Tibial artery (tissue), 4 donors: ENCODE data around the gene ATXN7L1.

Experiments used
- DNase-seq, 2 donors: peaks; one replicate each; pipeline ENCODE4 v3.0.0-alpha.2; 2019
- H3K27ac ChIP-seq, 2 donors: fragments of 200-600 bp; sonication (generic) in 1 of 2; 1 replicate in 1 of 2; 2 replicates in 1 of 2; pipeline ENCODE4 v1.5.1; 2018 to 2019; ENCODE audit warnings: mild to moderate bottlenecking in 1 of 2
- H3K27me3 ChIP-seq, 2 donors: fragments of 200-600 bp; sonication (generic) in 1 of 2; one replicate each; pipeline versions ENCODE4 v1.5.1 to v1.6.0; 2016 to 2019
- H3K36me3 ChIP-seq, 3 donors: fragments of 200-600 bp; sonication (generic) in 2 of 3; one replicate each; pipeline ENCODE4 v1.5.1; 2016 to 2019; ENCODE audit warnings: mild to moderate bottlenecking in 2 of 3
- H3K4me1 ChIP-seq, 4 donors: fragments of 200-600 bp; sonication (generic) in 2 of 4; 1 replicate in 3 of 4; 2 replicates in 1 of 4; pipeline ENCODE4 v1.5.1; 2016 to 2019
- H3K4me3 ChIP-seq, 2 donors: fragments of 200-600 bp; sonication (generic) in 1 of 2; 1 replicate in 1 of 2; 2 replicates in 1 of 2; pipeline ENCODE4 v1.5.1; 2018 to 2019; ENCODE audit warnings: mild to moderate bottlenecking in 2 of 2
- H3K9me3 ChIP-seq, 3 donors: fragments of 200-600 bp; sonication (generic) in 1 of 3; one replicate each; pipeline ENCODE4 v1.5.1; 2016 to 2019
- intact Hi-C: fragments of 100-400 bp; cut with DNase I; formaldehyde crosslinking; loops from one replicate; pipeline ENCODE4 v1.15.0; 2023; ENCODE audit warnings: low total_unique reads
- TF ChIP-seq, protein P1 (sequence below), 2 experiments: fragments of 200-600 bp in 1 of 2; fragments of 450-650 bp in 1 of 2; IDR thresholded peaks; one replicate each; pipeline ENCODE4 v1.5.1; 2017 to 2019; ENCODE audit warnings: antibody characterized with exemption in 2 of 2, mild to moderate bottlenecking in 1 of 2, moderate library complexity in 1 of 2

ATXN7L1 gene

DNA sequence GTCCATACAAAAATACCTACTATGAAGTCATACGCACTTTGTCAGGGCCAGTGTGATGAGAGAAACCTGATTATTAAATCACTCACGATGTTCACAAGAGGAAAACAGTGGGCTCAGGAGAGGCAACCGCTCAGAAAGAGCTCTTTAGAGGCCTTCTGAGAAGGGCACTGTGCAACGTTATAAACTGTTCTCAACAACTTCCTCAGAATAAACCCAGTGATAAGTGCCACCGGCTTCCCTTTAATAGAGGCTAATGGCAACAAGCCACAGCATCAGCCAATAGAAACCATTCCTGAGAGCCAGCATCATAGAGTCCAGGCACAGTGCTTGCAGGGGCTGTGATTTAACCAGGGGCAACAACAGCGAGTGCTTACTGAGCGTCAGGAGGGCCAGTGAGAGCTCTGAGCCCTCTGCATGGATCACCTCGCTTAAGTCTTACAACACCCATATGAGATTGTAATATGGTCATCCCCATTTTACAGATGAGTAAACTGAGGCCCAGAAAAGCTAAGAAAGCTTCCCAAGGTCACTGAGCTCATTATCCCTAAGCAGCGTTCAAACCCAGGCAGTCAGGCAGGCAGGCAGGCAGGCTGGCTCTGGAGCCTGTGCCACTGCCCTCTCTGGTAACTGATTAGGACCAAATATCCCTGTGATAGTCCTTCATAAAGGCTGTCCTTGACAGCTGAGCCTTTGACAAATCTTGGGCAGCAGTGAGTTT, 30.9 kb upstream of the ATXN7L1 start:
- no peak overlapping the region for H3K4me3 ChIP-seq
- no peaks in the 10 kb centered on the region for H3K27me3 ChIP-seq
- H3K9me3 ChIP-seq, result no peaks in the 10 kb centered on the region
- intact Hi-C loops, result no loop called here
- peaks cover 7 to 16% (median 14%) of the 10 kb centered on the region in 3 donors for H3K36me3 ChIP-seq
- TF ChIP-seq, protein P1, sequence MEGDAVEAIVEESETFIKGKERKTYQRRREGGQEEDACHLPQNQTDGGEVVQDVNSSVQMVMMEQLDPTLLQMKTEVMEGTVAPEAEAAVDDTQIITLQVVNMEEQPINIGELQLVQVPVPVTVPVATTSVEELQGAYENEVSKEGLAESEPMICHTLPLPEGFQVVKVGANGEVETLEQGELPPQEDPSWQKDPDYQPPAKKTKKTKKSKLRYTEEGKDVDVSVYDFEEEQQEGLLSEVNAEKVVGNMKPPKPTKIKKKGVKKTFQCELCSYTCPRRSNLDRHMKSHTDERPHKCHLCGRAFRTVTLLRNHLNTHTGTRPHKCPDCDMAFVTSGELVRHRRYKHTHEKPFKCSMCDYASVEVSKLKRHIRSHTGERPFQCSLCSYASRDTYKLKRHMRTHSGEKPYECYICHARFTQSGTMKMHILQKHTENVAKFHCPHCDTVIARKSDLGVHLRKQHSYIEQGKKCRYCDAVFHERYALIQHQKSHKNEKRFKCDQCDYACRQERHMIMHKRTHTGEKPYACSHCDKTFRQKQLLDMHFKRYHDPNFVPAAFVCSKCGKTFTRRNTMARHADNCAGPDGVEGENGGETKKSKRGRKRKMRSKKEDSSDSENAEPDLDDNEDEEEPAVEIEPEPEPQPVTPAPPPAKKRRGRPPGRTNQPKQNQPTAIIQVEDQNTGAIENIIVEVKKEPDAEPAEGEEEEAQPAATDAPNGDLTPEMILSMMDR (IDR thresholded peaks at IDR 0.05), result no peak
- no peak overlapping the region for H3K27ac ChIP-seq
- H3K4me1 ChIP-seq, result no peaks in the 10 kb centered on the region
- DNase-seq, result no peak

DNA sequence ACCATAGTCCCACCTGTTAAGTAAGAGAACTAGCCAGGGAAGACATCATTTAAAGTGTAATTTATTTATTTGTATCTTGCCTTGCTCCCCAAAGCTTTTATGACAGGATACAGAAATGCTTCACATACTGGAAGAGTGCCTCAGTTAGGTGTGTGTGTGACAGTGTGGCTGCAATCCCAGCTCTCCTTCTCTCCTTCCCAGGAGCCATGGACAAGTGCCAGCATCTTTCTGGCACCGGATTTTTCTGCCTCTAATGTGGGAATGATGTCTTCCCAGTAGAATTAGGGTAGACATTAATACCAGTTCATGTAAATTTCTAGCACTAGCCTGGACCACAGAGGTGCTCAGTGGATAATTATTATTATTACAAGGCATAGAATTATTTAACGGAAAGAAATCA, 30.3 kb upstream of the ATXN7L1 start:
- TF ChIP-seq, protein P1 (IDR thresholded peaks at IDR 0.05), result no peak
- H3K4me1 ChIP-seq, result no peaks in the 10 kb centered on the region
- no peak for DNase-seq
- intact Hi-C loops, result no loop called here
- H3K27me3 ChIP-seq, result no peaks in the 10 kb centered on the region
- no peak overlapping the region for H3K27ac ChIP-seq
- no peaks in the 10 kb centered on the region for H3K9me3 ChIP-seq
- peaks cover 7 to 14% (median 10%) of the 10 kb centered on the region in 3 donors for H3K36me3 ChIP-seq
- no peak overlapping the region for H3K4me3 ChIP-seq

DNA sequence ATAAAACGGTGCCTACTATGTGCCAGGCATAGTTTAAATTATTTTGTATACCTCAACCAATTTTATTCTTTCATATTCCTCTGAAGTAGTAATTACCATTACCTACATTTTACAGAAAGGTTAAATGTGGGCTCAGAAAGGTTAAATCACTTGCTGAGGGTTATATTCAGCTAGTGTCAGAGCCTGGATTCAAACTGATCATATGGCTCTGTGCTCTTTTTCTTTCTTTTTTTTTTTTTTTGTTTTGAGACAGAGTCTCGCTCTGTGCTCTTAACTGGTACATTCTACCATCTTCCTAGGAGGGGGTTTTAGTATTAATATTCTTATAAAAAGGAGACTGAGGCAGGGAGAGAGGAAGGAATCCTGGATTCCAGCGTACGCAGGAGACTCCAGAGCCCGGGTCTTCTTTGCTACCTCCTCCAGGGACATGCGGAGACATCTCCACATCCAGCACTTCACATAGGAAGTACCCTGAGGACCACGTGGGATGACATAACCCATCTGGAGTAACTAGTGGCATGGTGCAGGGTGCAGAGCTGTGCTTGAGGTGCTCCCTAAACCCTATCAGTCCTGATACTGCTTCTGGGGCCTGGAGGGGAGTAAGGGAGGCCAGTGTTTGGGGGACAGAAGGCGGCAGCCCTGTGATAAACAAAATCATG, 29.6 kb upstream of the ATXN7L1 start:
- Histone ChIP-seq H3K4me3 (no peak overlapping the region), H3K27me3 (no peaks in the 10 kb centered on the region), H3K9me3 (no peaks in the 10 kb centered on the region), H3K4me1 (no peaks in the 10 kb centered on the region), H3K36me3 (peaks cover 4 to 8% (median 8%) of the 10 kb centered on the region in 3 donors), H3K27ac (no peak overlapping the region)
- no peak for DNase-seq
- intact Hi-C loops, result no loop called here
- TF ChIP-seq, protein P1 (IDR thresholded peaks at IDR 0.05), result no peak

- TF ChIP-seq, protein P1 (IDR thresholded peaks at IDR 0.05), result no peak
Measured at GRCh38 chr7:105905209-105905909, 29.0 kb upstream of the ATXN7L1 start.

GRCh38 chr7:105904064-105904463, 27.7 kb upstream of the ATXN7L1 start:
- Histone ChIP-seq H3K27me3 (no peaks in the 10 kb centered on the region), H3K4me1 (no peaks in the 10 kb centered on the region), H3K27ac (no peak overlapping the region), H3K36me3 (no peaks in the 10 kb centered on the region), H3K9me3 (no peaks in the 10 kb centered on the region), H3K4me3 (no peak overlapping the region)
- TF ChIP-seq, protein P1 (IDR thresholded peaks at IDR 0.05), result no peak
- no peak for DNase-seq
- intact Hi-C loops, result no loop called here

More at GRCh38 chr7:105905209-105905909, 29.0 kb upstream of the ATXN7L1 start:
- DNase-seq, result no peak
- Histone ChIP-seq H3K27ac (no peak overlapping the region), H3K4me1 (no peaks in the 10 kb centered on the region), H3K4me3 (no peak overlapping the region), H3K36me3 (peaks cover 0 to 3% (median 2%) of the 10 kb centered on the region in 3 donors), H3K27me3 (no peaks in the 10 kb centered on the region), H3K9me3 (no peaks in the 10 kb centered on the region)
- intact Hi-C loops, result no loop called here
